A673 (cell line): ENCODE results near the gene LRRC4C. TPM values are rescaled to one million over a fixed set of nuclear protein-coding genes. Genes with fewer than 3 reads are reported as not detected.
A peak's percentile ranks its signal among the peaks of the same experiment; 100 is the strongest.

Experiments
- BruUV-seq: library from RNA; stranded (reverse); fragments of 400-500 nt; replicated peaks from 2 replicates; lab custom pipeline; 2021; lab: Mats Ljungman, UMichigan
- CTCF ChIA-PET: fragments of 300-600 bp; sonication (Branson Sonifier 250); formaldehyde crosslinking; loops from one replicate; lab custom pipeline; 2022; ENCODE audit warnings: antibody characterized with exemption; lab: Charles Lee
- POLR2A ChIA-PET: fragments of 300-600 bp; sonication (Branson Sonifier 250); formaldehyde crosslinking; loops from one replicate; lab custom pipeline; 2022; ENCODE audit warnings: antibody characterized with exemption; ENCODE audit not compliant: low non-redundant PET; lab: Charles Lee
- DNase-seq: peaks from one replicate; pipeline ENCODE4 v3.0.0-alpha.2; 2015; ENCODE audit warnings: low spot score
- H3K27ac ChIP-seq: fragments of 200-600 bp; sonication (generic); 2 replicates; pipeline ENCODE4 v1.5.1; 2016; ENCODE audit warnings: mixed run types, low read depth, mild to moderate bottlenecking, mixed read lengths, antibody characterized with exemption, low read length; ENCODE audit not compliant: poor library complexity, severe bottlenecking
- H3K27me3 ChIP-seq: fragments of 200-600 bp; sonication (generic); replicated peaks from 2 replicates; pipeline ENCODE4 v1.6.1; 2017; ENCODE audit warnings: mixed run types, low read depth, mild to moderate bottlenecking, mixed read lengths, antibody characterized with exemption, low read length; ENCODE audit not compliant: insufficient read depth, poor library complexity
- H3K36me3 ChIP-seq: fragments of 200-600 bp; sonication (generic); 2 replicates; pipeline ENCODE4 v1.6.1; 2016; ENCODE audit warnings: mixed run types, mild to moderate bottlenecking, mixed read lengths, antibody characterized with exemption, low read length; ENCODE audit not compliant: insufficient read depth, poor library complexity, severe bottlenecking
- H3K4me1 ChIP-seq: fragments of 200-600 bp; sonication (generic); 2 replicates; pipeline ENCODE4 v1.6.1; 2017; ENCODE audit warnings: mixed run types, mild to moderate bottlenecking, mixed read lengths, antibody characterized with exemption, low read length; ENCODE audit not compliant: insufficient read depth, poor library complexity, severe bottlenecking
- H3K4me3 ChIP-seq: fragments of 200-600 bp; sonication (generic); 2 replicates; pipeline ENCODE4 v1.5.1; 2016; ENCODE audit warnings: low read depth, mixed run types, mild to moderate bottlenecking, mixed read lengths, low read length; ENCODE audit not compliant: poor library complexity, severe bottlenecking
- H3K9me3 ChIP-seq: fragments of 200-600 bp; sonication (generic); 2 replicates; pipeline ENCODE4 v1.6.1; 2016; ENCODE audit warnings: mixed run types, low read depth, mild to moderate bottlenecking, mixed read lengths, antibody characterized with exemption, low read length; ENCODE audit not compliant: poor library complexity, severe bottlenecking
- CTCF ChIP-seq: fragments of 300-800, 200-600 bp; sonication (generic); conservative IDR thresholded peaks from 2 replicates; pipeline ENCODE4 v1.5.1; 2017; ENCODE audit warnings: low read depth, mild to moderate bottlenecking, antibody characterized with exemption, low read length, moderate library complexity, mixed read lengths
- EZH2 ChIP-seq: fragments of 200-600 bp; sonication (generic); IDR thresholded peaks from 2 replicates; pipeline ENCODE4 v1.6.1; 2017; ENCODE audit warnings: borderline replicate concordance, low read depth, mild to moderate bottlenecking, mixed read lengths, antibody characterized with exemption, low read length; ENCODE audit not compliant: poor library complexity, severe bottlenecking
- intact Hi-C: fragments of 100-400 bp; cut with micrococcal nuclease; formaldehyde crosslinking; loops from one replicate; pipeline ENCODE4 v1.10.0; 2022; ENCODE audit not compliant: unreplicated experiment
- total RNA-seq: library from RNA; stranded (reverse); gene quantifications from 2 replicates; pipeline ENCODE4 v1.2.3, GENCODE V29; 2021

Gene LRRC4C
- total RNA-seq, 1 experiment from 2014 or later: 38.3 TPM

GRCh38 chr11:40140560-40140959 is 1318.9 kb downstream of the LRRC4C start:
- POLR2A ChIA-PET: no interaction called here

GRCh38 chr11:40139536-40139935 is 1319.9 kb downstream of the LRRC4C start:
- no peak for TF ChIP-seq EZH2
- TF ChIP-seq CTCF: no peak
- no peak overlapping the region for H3K27ac ChIP-seq
- DNase-seq: no peak
- no peaks in the 10 kb centered on the region for H3K36me3 ChIP-seq
- intact Hi-C loops: loop anchor here (10.0 kb wide), 1 partner anchor 1005 kb away; no protein-coding TSS in a partner anchor
- H3K4me3 ChIP-seq: no peak overlapping the region
- peaks cover 34% of the 10 kb centered on the region for H3K4me1 ChIP-seq
- H3K27me3 ChIP-seq: no peaks in the 10 kb centered on the region
- H3K9me3 ChIP-seq: no peaks in the 10 kb centered on the region
- ChIA-PET POLR2A (no interaction called here), CTCF (no interaction called here)
- no TSS peak for BruUV-seq

More at GRCh38 chr11:40140560-40140959, 1318.9 kb downstream of the LRRC4C start:
- CTCF ChIA-PET: interaction anchor here (0.6 to 1.1 kb wide), 2 partner anchors 91 to 153 kb away, joined by 3 read pairs; no protein-coding TSS in a partner anchor
- intact Hi-C loops: no loop called here
- no peak overlapping the region for H3K4me3 ChIP-seq
- H3K36me3 ChIP-seq: no peaks in the 10 kb centered on the region
- no peak overlapping the region for H3K27ac ChIP-seq
- H3K9me3 ChIP-seq: no peaks in the 10 kb centered on the region
- BruUV-seq: no TSS peak
- peak; percentile 62 for DNase-seq
- TF ChIP-seq CTCF (no peak), EZH2 (no peak)
- H3K27me3 ChIP-seq: no peaks in the 10 kb centered on the region
- H3K4me1 ChIP-seq: peaks cover 29% of the 10 kb centered on the region

- CTCF ChIA-PET: interaction anchor here (1.3 kb wide), 1 partner anchor 155 kb away, joined by 4 read pairs; no protein-coding TSS in a partner anchor
Observed at GRCh38 chr11:40139066-40139465, 1320.4 kb downstream of the LRRC4C start.

More at GRCh38 chr11:40139066-40139465, 1320.4 kb downstream of the LRRC4C start:
- Histone ChIP-seq H3K36me3 (no peaks in the 10 kb centered on the region), H3K9me3 (no peaks in the 10 kb centered on the region), H3K4me1 (peaks cover 34% of the 10 kb centered on the region), H3K27me3 (no peaks in the 10 kb centered on the region), H3K4me3 (no peak overlapping the region), H3K27ac (no peak overlapping the region)
- intact Hi-C loops: loop anchor here (10.0 kb wide), 1 partner anchor 1004 kb away; no protein-coding TSS in a partner anchor
- no TSS peak for BruUV-seq
- no peak for DNase-seq
- TF ChIP-seq CTCF: no peak
- no peak for TF ChIP-seq EZH2
- POLR2A ChIA-PET: interaction anchor here (0.6 kb wide), 1 partner anchor 110 kb away, joined by 4 read pairs; no protein-coding TSS in a partner anchor
